Stimulated activated CD8-positive, alpha-beta memory T cell treated with anti-CD3 and anti-CD28 coated beads, Interleukin-7, amount 100 ng/mL, for 24 hours (primary cell): ENCODE data around the gene CACNA2D3.

Source experiments
- DNase-seq: peaks from one replicate; pipeline ENCODE4 v3.0.0-alpha.2; 2020; ENCODE audit warnings: low read depth

The CACNA2D3 gene

GRCh38 chr3:54746722-54747121, 624.4 kb downstream of the CACNA2D3 start:
- DNase-seq, result no peak

GRCh38 chr3:54755756-54756155, 633.4 kb downstream of the CACNA2D3 start:
- no peak for DNase-seq

GRCh38 chr3:54756330-54756731, 634.0 kb downstream of the CACNA2D3 start:
- DNase-seq, result no peak

- no peak for DNase-seq
Measured at GRCh38 chr3:54758461-54758860, 636.1 kb downstream of the CACNA2D3 start.

GRCh38 chr3:54759166-54759565, 636.8 kb downstream of the CACNA2D3 start:
- no peak for DNase-seq

GRCh38 chr3:54760201-54760600, 637.8 kb downstream of the CACNA2D3 start:
- no peak for DNase-seq

- DNase-seq, result no peak
Measured at GRCh38 chr3:54761637-54762036, 639.3 kb downstream of the CACNA2D3 start.

GRCh38 chr3:54764911-54765310, 642.6 kb downstream of the CACNA2D3 start:
- DNase-seq, result no peak

- no peak for DNase-seq
Measured at GRCh38 chr3:54771050-54771449, 648.7 kb downstream of the CACNA2D3 start.

- no peak for DNase-seq
Measured at GRCh38 chr3:54772051-54772450, 649.7 kb downstream of the CACNA2D3 start.

- DNase-seq, result no peak
Measured at GRCh38 chr3:54772746-54773145, 650.4 kb downstream of the CACNA2D3 start.

- no peak for DNase-seq
Measured at GRCh38 chr3:54773271-54773670, 650.9 kb downstream of the CACNA2D3 start.

GRCh38 chr3:54776601-54777000, 654.2 kb downstream of the CACNA2D3 start:
- no peak for DNase-seq

- no peak for DNase-seq
Measured at GRCh38 chr3:54777141-54777540, 654.8 kb downstream of the CACNA2D3 start.

GRCh38 chr3:54780336-54780735, 658.0 kb downstream of the CACNA2D3 start:
- DNase-seq, result no peak

- no peak for DNase-seq
Measured at GRCh38 chr3:54781728-54782127, 659.4 kb downstream of the CACNA2D3 start.

- no peak for DNase-seq
Measured at GRCh38 chr3:54783611-54784010, 661.3 kb downstream of the CACNA2D3 start.

GRCh38 chr3:54784021-54784420, 661.7 kb downstream of the CACNA2D3 start:
- no peak for DNase-seq

- no peak for DNase-seq
Measured at GRCh38 chr3:54785976-54786375, 663.6 kb downstream of the CACNA2D3 start.

- DNase-seq, result no peak
Measured at GRCh38 chr3:54790051-54790450, 667.7 kb downstream of the CACNA2D3 start.

- no peak for DNase-seq
Measured at GRCh38 chr3:54791501-54792156, 669.3 kb downstream of the CACNA2D3 start.

GRCh38 chr3:54792584-54792983, 670.2 kb downstream of the CACNA2D3 start:
- DNase-seq, result no peak

GRCh38 chr3:54793171-54793570, 670.8 kb downstream of the CACNA2D3 start:
- DNase-seq, result no peak

- no peak for DNase-seq
Measured at GRCh38 chr3:54797111-54797510, 674.8 kb downstream of the CACNA2D3 start.
